Neural cell (in vitro differentiated cells): ENCODE measurements around the gene SHANK3. TPM values are rescaled to one million over a fixed set of nuclear protein-coding genes. Genes with fewer than 3 reads are reported as not detected.

Experiments used
- H2AFZ ChIP-seq: fragments of 200-600, 300-800 bp; sonication (generic), shearing (Covaris generic); 2 replicates; pipeline ENCODE4 v1.6.0; 2014; ENCODE audit warnings: low read depth, mild to moderate bottlenecking, antibody characterized with exemption, low read length, moderate library complexity
- H3F3A ChIP-seq: fragments of 200-600 bp; shearing (Covaris generic); 2 replicates; pipeline ENCODE4 v1.6.1; 2016; ENCODE audit warnings: mild to moderate bottlenecking, moderate library complexity, mixed read lengths, antibody characterized with exemption, low read length; ENCODE audit not compliant: insufficient read depth, poor library complexity, severe bottlenecking
- H3K27ac ChIP-seq: fragments of 200-600, 300-800 bp; sonication (generic), shearing (Covaris generic); 2 replicates; pipeline ENCODE4 v1.5.1; 2014; ENCODE audit warnings: mild to moderate bottlenecking, low read length, moderate library complexity
- H3K27me3 ChIP-seq: fragments of 300-800, 200-600 bp; sonication (generic), shearing (Covaris generic); 2 replicates; pipeline ENCODE4 v1.6.0; 2014; ENCODE audit warnings: mild to moderate bottlenecking, low read depth, low read length, moderate library complexity; ENCODE audit not compliant: insufficient read depth
- H3K36me3 ChIP-seq: fragments of 300-800, 200-600 bp; sonication (generic), shearing (Covaris generic); 2 replicates; pipeline ENCODE4 v1.5.1; 2014; ENCODE audit warnings: mild to moderate bottlenecking, antibody characterized with exemption, low read length, moderate library complexity; ENCODE audit not compliant: insufficient read depth
- H3K4me2 ChIP-seq: fragments of 300-800, 200-600 bp; sonication (generic), shearing (Covaris generic); 2 replicates; pipeline ENCODE4 v1.6.0; 2014; ENCODE audit warnings: mild to moderate bottlenecking, low read length
- H3K4me3 ChIP-seq: fragments of 300-800, 200-600 bp; sonication (generic), shearing (Covaris generic); 2 replicates; pipeline ENCODE4 v1.5.1; 2014; ENCODE audit warnings: mild to moderate bottlenecking, low read length, moderate library complexity
- H3K79me2 ChIP-seq: fragments of 200-600 bp; shearing (Covaris generic); replicated peaks from 2 replicates; pipeline ENCODE4 v1.6.0; 2014; ENCODE audit warnings: mild to moderate bottlenecking, low read length, moderate library complexity; ENCODE audit not compliant: insufficient read depth
- H3K9ac ChIP-seq: fragments of 300-800, 200-600 bp; sonication (generic), shearing (Covaris generic); 2 replicates; pipeline ENCODE4 v1.6.1; 2016; ENCODE audit warnings: mild to moderate bottlenecking, low read length, mixed read lengths
- H3K9me2 ChIP-seq: fragments of 200-600 bp; shearing (Covaris generic); 2 replicates; pipeline ENCODE4 v1.6.1; 2016; ENCODE audit warnings: mild to moderate bottlenecking, low read length, mixed read lengths; ENCODE audit not compliant: insufficient read depth
- H3K9me3 ChIP-seq: fragments of 200-600, 300-800 bp; sonication (generic), shearing (Covaris generic); 2 replicates; pipeline ENCODE4 v1.6.1; 2016; ENCODE audit warnings: mild to moderate bottlenecking, mixed run types, low read length, moderate library complexity, mixed read lengths
- H4K20me1 ChIP-seq: fragments of 200-600 bp; shearing (Covaris generic); 2 replicates; pipeline ENCODE4 v1.6.1; 2016; ENCODE audit warnings: mild to moderate bottlenecking, mixed run types; ENCODE audit not compliant: insufficient read depth
- CTCF ChIP-seq: fragments of 450-650 bp; IDR thresholded peaks from 2 replicates; pipeline ENCODE4 v1.5.1; 2014; ENCODE audit warnings: antibody characterized with exemption, mild to moderate bottlenecking, moderate library complexity; ENCODE audit not compliant: poor library complexity, severe bottlenecking
- EP300 ChIP-seq: fragments of 450-650 bp; conservative IDR thresholded peaks from 2 replicates; pipeline ENCODE4 v1.6.1; 2014; ENCODE audit warnings: antibody characterized with exemption, mild to moderate bottlenecking, moderate library complexity; ENCODE audit not compliant: poor library complexity, severe bottlenecking
- EZH2 ChIP-seq: fragments of 200-600, 300-800 bp; shearing (Covaris generic), sonication (generic); IDR thresholded peaks from 2 replicates; pipeline ENCODE4 v1.6.1; 2014; ENCODE audit warnings: antibody characterized with exemption, low read length, borderline replicate concordance, mild to moderate bottlenecking; ENCODE audit not compliant: insufficient read depth, poor library complexity, severe bottlenecking
- MXI1 ChIP-seq: fragments of 450-650 bp; conservative IDR thresholded peaks from 2 replicates; pipeline ENCODE4 v1.6.1; 2014; ENCODE audit warnings: antibody characterized with exemption, mild to moderate bottlenecking; ENCODE audit not compliant: poor library complexity, severe bottlenecking
- POLR2AphosphoS5 ChIP-seq: IDR thresholded peaks from 2 replicates; pipeline ENCODE4 v1.6.1; 2012
- RAD21 ChIP-seq: fragments of 450-650 bp; conservative IDR thresholded peaks from 2 replicates; pipeline ENCODE4 v1.6.1; 2014; ENCODE audit warnings: antibody characterized with exemption, mild to moderate bottlenecking, moderate library complexity
- REST ChIP-seq: IDR thresholded peaks from 2 replicates; pipeline ENCODE4 v1.6.1; 2012; ENCODE audit warnings: borderline replicate concordance
- SMC3 ChIP-seq: fragments of 450-650 bp; conservative IDR thresholded peaks from 2 replicates; pipeline ENCODE4 v1.6.1; 2014; ENCODE audit warnings: antibody characterized with exemption, mild to moderate bottlenecking, moderate library complexity; ENCODE audit not compliant: poor library complexity
- TAF1 ChIP-seq: IDR thresholded peaks from 2 replicates; pipeline ENCODE4 v1.6.1; 2012; ENCODE audit warnings: low read depth
- polyA plus RNA-seq: library from polyadenylated mRNA; depleted of rRNA; stranded (reverse); fragments of >200 nt; gene quantifications from 2 replicates; pipeline ENCODE4 v1.2.3, GENCODE V29; 2014

SHANK3 gene
- polyA plus RNA-seq, 1 donor from 2014 or later = 5.5 TPM

GRCh38 chr22:50700387-50701075 is 27.9 kb downstream of the SHANK3 start:
- H3K9me3 ChIP-seq = no peaks in the 10 kb centered on the region
- H3K4me3 ChIP-seq = no peak overlapping the region
- no peaks in the 10 kb centered on the region for H3K27me3 ChIP-seq
- peaks cover 4% of the 10 kb centered on the region for H3F3A ChIP-seq
- no peak overlapping the region for H3K27ac ChIP-seq
- H2AFZ ChIP-seq = no peak overlapping the region
- TF ChIP-seq RAD21 (no peak), EP300 (no peak), EZH2 (no peak), SMC3 (no peak), MXI1 (no peak), REST (no peak), TAF1 (no peak), CTCF (no peak), POLR2AphosphoS5 (no peak)
- H3K36me3 ChIP-seq = no peaks in the 10 kb centered on the region
- no peaks in the 10 kb centered on the region for H3K9me2 ChIP-seq
- H3K79me2 ChIP-seq = no peaks in the 10 kb centered on the region
- no peaks in the 10 kb centered on the region for H4K20me1 ChIP-seq
- H3K9ac ChIP-seq = no peak overlapping the region
- H3K4me2 ChIP-seq = no peak overlapping the region

- peaks cover 3% of the 10 kb centered on the region for H3K79me2 ChIP-seq
- H3K27ac ChIP-seq = no peak overlapping the region
- H3K9me2 ChIP-seq = no peaks in the 10 kb centered on the region
- H3K27me3 ChIP-seq = no peaks in the 10 kb centered on the region
- TF ChIP-seq POLR2AphosphoS5 (no peak), REST (no peak)
- no peaks in the 10 kb centered on the region for H3K9me3 ChIP-seq
- H3F3A ChIP-seq = peaks cover 4% of the 10 kb centered on the region
- no peak overlapping the region for H3K4me2 ChIP-seq
- no peak overlapping the region for H3K4me3 ChIP-seq
- H3K36me3 ChIP-seq = no peaks in the 10 kb centered on the region
- H3K9ac ChIP-seq = no peak overlapping the region
- H2AFZ ChIP-seq = no peak overlapping the region
- H4K20me1 ChIP-seq = no peaks in the 10 kb centered on the region
Measured at GRCh38 chr22:50701076-50701419, 28.4 kb downstream of the SHANK3 start.
